Ovary (tissue), 3 donors: ENCODE data around the gene SLC24A4.

Experiments used
- CTCF ChIP-seq, 3 donors: fragments of 450-650 bp in 2 of 3; fragments of 200-600 bp in 1 of 3; IDR thresholded peaks; one replicate each; pipeline versions ENCODE4 v1.5.1 to v1.8.0; 2016 to 2022; ENCODE audit warnings: antibody characterized with exemption in 3 of 3, mild to moderate bottlenecking in 1 of 3
- POLR2A ChIP-seq: fragments of 450-650 bp; IDR thresholded peaks from one replicate; pipeline ENCODE4 v1.6.1; 2017; ENCODE audit warnings: antibody characterized with exemption, mild to moderate bottlenecking, moderate library complexity
- donor health status: DM: no; HTN: no; CAD: no.

GRCh38 chr14:92366237-92366636 lies 43.3 kb downstream of the SLC24A4 start:
- TF ChIP-seq CTCF (IDR thresholded peaks at IDR 0.05) (no peak), POLR2A (no peak)
